H1 (cell line): ENCODE measurements around the gene PSMD5.

ENCODE experiments used
- CTCF ChIP-seq, 3 experiments: IDR thresholded peaks; 1 replicate in 2 of 3; 2 replicates in 1 of 3; pipeline versions ENCODE4 v1.5.1 to v1.6.1; 2011; ENCODE audit warnings: low read length in 3 of 3, mild to moderate bottlenecking in 3 of 3, inconsistent platforms in 2 of 3, low read depth in 1 of 3, moderate library complexity in 1 of 3; ENCODE audit not compliant: insufficient read depth in 1 of 3; ENCODE audit errors: control extremely low read depth in 1 of 3
- NANOG ChIP-seq: IDR thresholded peaks from 2 replicates; pipeline ENCODE4 v1.6.1; 2011; ENCODE audit warnings: low read length, low read depth, mild to moderate bottlenecking, inconsistent platforms; ENCODE audit not compliant: insufficient read depth, poor library complexity, severe bottlenecking

- TF ChIP-seq CTCF (IDR thresholded peaks at IDR 0.05; ENCODE audit: control extremely low read depth in 1 of 3, insufficient read depth in 1 of 3, low read depth in 1 of 3, low read length in 3 of 3) = no peak
- TF ChIP-seq NANOG = no peak
Measured at GRCh38 chr9:120779227-120779626, 63.5 kb downstream of the PSMD5 start.
